SK-N-SH treated with all-trans-retinoic acid at 6 μM for 48 hours (cell line): Measurements from ENCODE around the gene HES4.

Experiments
- ATAC-seq: fragments of 200-7000 bp; cut with Tn5 transposase; 3 replicates; pipeline ENCODE4 v1.9.1; 2020; ENCODE audit warnings: mild to moderate bottlenecking, moderate library complexity
- ARNTL ChIP-seq: fragments of 450-650 bp; formaldehyde crosslinking; IDR thresholded peaks from 2 replicates; pipeline ENCODE4 v1.5.0; 2020; ENCODE audit warnings: low read depth, mild to moderate bottlenecking, moderate library complexity, borderline replicate concordance
- BACH2 ChIP-seq: fragments of 250-450 bp; sonication (Bioruptor Pico); IDR thresholded peaks from 2 replicates; pipeline ENCODE4 v1.9.0; 2021; ENCODE audit warnings: mild to moderate bottlenecking, borderline replicate concordance
- CSDC2 ChIP-seq: fragments of 250-450 bp; sonication (Bioruptor Pico); IDR thresholded peaks from 2 replicates; pipeline ENCODE4 v1.5.0; 2020; ENCODE audit warnings: mild to moderate bottlenecking, moderate library complexity
- ESRRG ChIP-seq: fragments of 250-450 bp; sonication (Bioruptor Pico); IDR thresholded peaks from 2 replicates; pipeline ENCODE4 v1.6.1; 2021; ENCODE audit warnings: mild to moderate bottlenecking
- GLIS3 ChIP-seq: fragments of 250-450 bp; sonication (Bioruptor Pico); IDR thresholded peaks from 2 replicates; pipeline ENCODE4 v1.5.0; 2020; ENCODE audit warnings: mild to moderate bottlenecking, moderate library complexity
- OSR1 ChIP-seq: fragments of 250-450 bp; sonication (Bioruptor Pico); IDR thresholded peaks from 2 replicates; pipeline ENCODE4 v1.8.0; 2022; ENCODE audit warnings: moderate library complexity, mild to moderate bottlenecking, inconsistent platforms
- PPARA ChIP-seq: fragments of 250-450 bp; sonication (Bioruptor Pico); IDR thresholded peaks from 2 replicates; pipeline ENCODE4 v1.5.0; 2020; ENCODE audit warnings: mild to moderate bottlenecking, borderline replicate concordance
- RARB ChIP-seq: fragments of 250-450 bp; sonication (Bioruptor Pico); IDR thresholded peaks from 2 replicates; pipeline ENCODE4 v1.8.0; 2021; ENCODE audit warnings: mild to moderate bottlenecking, moderate library complexity
- SNAI2 ChIP-seq: fragments of 250-450 bp; sonication (Bioruptor Pico); IDR thresholded peaks from 2 replicates; pipeline ENCODE4 v1.5.0; 2020; ENCODE audit warnings: mild to moderate bottlenecking, moderate library complexity
- TCF4 ChIP-seq: fragments of 250-450 bp; sonication (Bioruptor Pico); IDR thresholded peaks from 2 replicates; pipeline ENCODE4 v1.8.0; 2021; ENCODE audit warnings: mild to moderate bottlenecking, moderate library complexity, borderline replicate concordance
- TOX ChIP-seq: fragments of 250-450 bp; sonication (Bioruptor Pico); IDR thresholded peaks from 2 replicates; pipeline ENCODE4 v1.8.0; 2021; ENCODE audit warnings: mild to moderate bottlenecking, moderate library complexity, borderline replicate concordance
- ZC3H10 ChIP-seq: fragments of 250-450 bp; sonication (Bioruptor Pico); IDR thresholded peaks from 2 replicates; pipeline ENCODE4 v1.5.1; 2021; ENCODE audit warnings: mild to moderate bottlenecking, moderate library complexity
- ZFP3 ChIP-seq: fragments of 250-450 bp; sonication (Bioruptor Pico); IDR thresholded peaks from 2 replicates; pipeline ENCODE4 v1.5.0; 2020; ENCODE audit warnings: mild to moderate bottlenecking, moderate library complexity
- ZNF70 ChIP-seq: fragments of 450-650 bp; formaldehyde crosslinking; IDR thresholded peaks from 2 replicates; pipeline ENCODE4 v1.5.0; 2020; ENCODE audit warnings: mild to moderate bottlenecking, moderate library complexity
- ZNF8 ChIP-seq: fragments of 450-650 bp; formaldehyde crosslinking; IDR thresholded peaks from 2 replicates; pipeline ENCODE4 v1.5.0; 2020; ENCODE audit warnings: mild to moderate bottlenecking, moderate library complexity
- TF ChIP-seq, protein P1 (sequence below): fragments of 250-450 bp; sonication (Bioruptor Pico); IDR thresholded peaks from 2 replicates; pipeline ENCODE4 v1.5.0; 2020; ENCODE audit warnings: mild to moderate bottlenecking, moderate library complexity
- TF ChIP-seq, protein P2 (sequence below): fragments of 250-450 bp; sonication (Bioruptor Pico); IDR thresholded peaks from 2 replicates; pipeline ENCODE4 v1.5.1; 2021; ENCODE audit warnings: mild to moderate bottlenecking, moderate library complexity
- TF ChIP-seq, protein P3 (sequence below): fragments of 250-450 bp; sonication (Bioruptor Pico); IDR thresholded peaks from 2 replicates; pipeline ENCODE4 v1.8.0; 2021; ENCODE audit warnings: low read depth, mild to moderate bottlenecking, moderate library complexity, borderline replicate concordance

Gene HES4

DNA sequence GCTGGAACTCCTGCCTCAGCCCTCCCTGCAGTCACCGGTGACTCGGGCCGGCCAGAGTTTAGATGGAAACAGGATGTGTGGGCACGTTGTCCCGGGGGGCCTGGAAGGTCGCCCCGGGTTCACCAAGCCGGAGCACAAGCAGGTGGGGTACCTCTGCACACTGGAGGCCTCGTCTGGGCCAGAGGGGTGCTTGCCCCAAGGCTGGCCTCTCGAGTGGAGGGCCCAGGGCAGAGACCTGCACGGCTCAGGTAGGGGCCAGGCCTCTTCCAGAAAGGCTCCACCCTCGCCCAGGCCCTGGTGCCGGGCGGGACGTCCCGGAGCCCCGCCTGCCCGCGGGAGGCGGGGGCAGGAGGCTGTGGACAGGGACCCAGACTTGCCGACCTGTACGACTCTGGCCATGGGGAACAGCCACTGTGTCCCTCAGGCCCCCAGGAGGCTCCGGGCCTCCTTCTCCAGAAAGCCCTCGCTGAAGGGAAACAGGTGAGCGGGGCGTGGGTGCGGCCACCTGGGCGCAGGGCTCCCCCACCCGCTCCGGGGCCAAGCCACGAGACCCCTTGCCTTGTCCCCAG lies 33.7 kb downstream of the HES4 start, which contains the start of gene PLEKHN1:
Gene PLEKHN1, plus strand, starts transcription at position 348 of the 569 bp plus-strand sequence. Its CDS starts 50 bp downstream, at position 398.
- ATAC-seq, result no peak

DNA sequence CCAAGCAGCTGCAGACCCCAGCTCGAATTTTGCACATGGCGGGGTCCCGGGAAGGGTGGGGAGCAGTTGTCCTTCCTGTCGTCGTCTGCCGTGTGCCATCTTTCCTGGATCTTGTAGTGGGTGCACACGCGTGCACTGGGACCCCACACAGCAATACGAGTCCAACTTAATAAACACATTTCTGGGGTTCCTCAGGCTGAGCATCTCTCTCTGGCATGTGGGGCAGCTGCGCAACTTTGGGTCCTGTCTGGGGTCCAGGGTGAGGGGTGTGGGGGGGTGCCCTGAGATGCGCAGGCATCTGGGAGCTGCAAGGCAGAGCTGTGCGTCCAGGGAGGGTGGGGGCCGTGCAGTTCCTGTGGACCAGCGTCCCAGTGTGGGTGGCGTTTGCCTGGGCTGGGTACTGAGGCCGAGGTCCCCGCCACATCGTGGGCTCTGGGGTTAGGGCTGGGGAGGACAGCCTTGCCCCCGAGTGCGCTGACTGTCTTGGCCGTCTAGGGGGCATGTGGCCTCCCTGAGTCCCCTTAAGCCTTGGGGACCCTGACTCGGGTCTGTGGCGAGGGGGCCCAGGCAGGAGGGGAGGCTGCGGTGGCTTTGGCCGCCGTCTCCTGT lies 34.3 kb downstream of the HES4 start:
- TF ChIP-seq, protein P1, sequence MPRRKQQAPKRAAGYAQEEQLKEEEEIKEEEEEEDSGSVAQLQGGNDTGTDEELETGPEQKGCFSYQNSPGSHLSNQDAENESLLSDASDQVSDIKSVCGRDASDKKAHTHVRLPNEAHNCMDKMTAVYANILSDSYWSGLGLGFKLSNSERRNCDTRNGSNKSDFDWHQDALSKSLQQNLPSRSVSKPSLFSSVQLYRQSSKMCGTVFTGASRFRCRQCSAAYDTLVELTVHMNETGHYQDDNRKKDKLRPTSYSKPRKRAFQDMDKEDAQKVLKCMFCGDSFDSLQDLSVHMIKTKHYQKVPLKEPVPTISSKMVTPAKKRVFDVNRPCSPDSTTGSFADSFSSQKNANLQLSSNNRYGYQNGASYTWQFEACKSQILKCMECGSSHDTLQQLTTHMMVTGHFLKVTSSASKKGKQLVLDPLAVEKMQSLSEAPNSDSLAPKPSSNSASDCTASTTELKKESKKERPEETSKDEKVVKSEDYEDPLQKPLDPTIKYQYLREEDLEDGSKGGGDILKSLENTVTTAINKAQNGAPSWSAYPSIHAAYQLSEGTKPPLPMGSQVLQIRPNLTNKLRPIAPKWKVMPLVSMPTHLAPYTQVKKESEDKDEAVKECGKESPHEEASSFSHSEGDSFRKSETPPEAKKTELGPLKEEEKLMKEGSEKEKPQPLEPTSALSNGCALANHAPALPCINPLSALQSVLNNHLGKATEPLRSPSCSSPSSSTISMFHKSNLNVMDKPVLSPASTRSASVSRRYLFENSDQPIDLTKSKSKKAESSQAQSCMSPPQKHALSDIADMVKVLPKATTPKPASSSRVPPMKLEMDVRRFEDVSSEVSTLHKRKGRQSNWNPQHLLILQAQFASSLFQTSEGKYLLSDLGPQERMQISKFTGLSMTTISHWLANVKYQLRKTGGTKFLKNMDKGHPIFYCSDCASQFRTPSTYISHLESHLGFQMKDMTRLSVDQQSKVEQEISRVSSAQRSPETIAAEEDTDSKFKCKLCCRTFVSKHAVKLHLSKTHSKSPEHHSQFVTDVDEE, result no peak
- TF ChIP-seq BACH2 (CRISPR knock-in tag) (no peak), OSR1 (CRISPR knock-in tag) (no peak), SNAI2 (CRISPR knock-in tag) (no peak)
- TF ChIP-seq, all 23 proteins: peak for 0
- no peak for ATAC-seq

More for the DNA sequence above, 33.7 kb downstream of the HES4 start, which contains the start of gene PLEKHN1:
- TF ChIP-seq ZFP3 (no peak), ESRRG (CRISPR knock-in tag) (no peak), ZNF70 (no peak), RARB (CRISPR knock-in tag) (no peak), TOX (CRISPR knock-in tag) (no peak), ARNTL (CRISPR knock-in tag) (no peak), SNAI2 (CRISPR knock-in tag) (no peak), TCF4 (CRISPR knock-in tag) (no peak), ZNF8 (CRISPR knock-in tag) (no peak), OSR1 (CRISPR knock-in tag) (no peak), CSDC2 (no peak), BACH2 (CRISPR knock-in tag) (no peak), PPARA (CRISPR knock-in tag) (no peak), GLIS3 (CRISPR knock-in tag) (no peak), ZC3H10 (no peak)
- TF ChIP-seq, protein P2, sequence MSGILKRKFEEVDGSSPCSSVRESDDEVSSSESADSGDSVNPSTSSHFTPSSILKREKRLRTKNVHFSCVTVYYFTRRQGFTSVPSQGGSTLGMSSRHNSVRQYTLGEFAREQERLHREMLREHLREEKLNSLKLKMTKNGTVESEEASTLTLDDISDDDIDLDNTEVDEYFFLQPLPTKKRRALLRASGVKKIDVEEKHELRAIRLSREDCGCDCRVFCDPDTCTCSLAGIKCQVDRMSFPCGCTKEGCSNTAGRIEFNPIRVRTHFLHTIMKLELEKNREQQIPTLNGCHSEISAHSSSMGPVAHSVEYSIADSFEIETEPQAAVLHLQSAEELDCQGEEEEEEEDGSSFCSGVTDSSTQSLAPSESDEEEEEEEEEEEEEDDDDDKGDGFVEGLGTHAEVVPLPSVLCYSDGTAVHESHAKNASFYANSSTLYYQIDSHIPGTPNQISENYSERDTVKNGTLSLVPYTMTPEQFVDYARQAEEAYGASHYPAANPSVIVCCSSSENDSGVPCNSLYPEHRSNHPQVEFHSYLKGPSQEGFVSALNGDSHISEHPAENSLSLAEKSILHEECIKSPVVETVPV, result no peak
- TF ChIP-seq, protein P3, sequence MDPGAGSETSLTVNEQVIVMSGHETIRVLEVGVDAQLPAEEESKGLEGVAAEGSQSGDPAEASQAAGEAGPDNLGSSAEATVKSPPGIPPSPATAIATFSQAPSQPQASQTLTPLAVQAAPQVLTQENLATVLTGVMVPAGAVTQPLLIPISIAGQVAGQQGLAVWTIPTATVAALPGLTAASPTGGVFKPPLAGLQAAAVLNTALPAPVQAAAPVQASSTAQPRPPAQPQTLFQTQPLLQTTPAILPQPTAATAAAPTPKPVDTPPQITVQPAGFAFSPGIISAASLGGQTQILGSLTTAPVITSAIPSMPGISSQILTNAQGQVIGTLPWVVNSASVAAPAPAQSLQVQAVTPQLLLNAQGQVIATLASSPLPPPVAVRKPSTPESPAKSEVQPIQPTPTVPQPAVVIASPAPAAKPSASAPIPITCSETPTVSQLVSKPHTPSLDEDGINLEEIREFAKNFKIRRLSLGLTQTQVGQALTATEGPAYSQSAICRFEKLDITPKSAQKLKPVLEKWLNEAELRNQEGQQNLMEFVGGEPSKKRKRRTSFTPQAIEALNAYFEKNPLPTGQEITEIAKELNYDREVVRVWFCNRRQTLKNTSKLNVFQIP (CRISPR knock-in tag), result no peak
- TF ChIP-seq, protein P1, result no peak
- TF ChIP-seq, all 23 proteins: peak for 0

DNA sequence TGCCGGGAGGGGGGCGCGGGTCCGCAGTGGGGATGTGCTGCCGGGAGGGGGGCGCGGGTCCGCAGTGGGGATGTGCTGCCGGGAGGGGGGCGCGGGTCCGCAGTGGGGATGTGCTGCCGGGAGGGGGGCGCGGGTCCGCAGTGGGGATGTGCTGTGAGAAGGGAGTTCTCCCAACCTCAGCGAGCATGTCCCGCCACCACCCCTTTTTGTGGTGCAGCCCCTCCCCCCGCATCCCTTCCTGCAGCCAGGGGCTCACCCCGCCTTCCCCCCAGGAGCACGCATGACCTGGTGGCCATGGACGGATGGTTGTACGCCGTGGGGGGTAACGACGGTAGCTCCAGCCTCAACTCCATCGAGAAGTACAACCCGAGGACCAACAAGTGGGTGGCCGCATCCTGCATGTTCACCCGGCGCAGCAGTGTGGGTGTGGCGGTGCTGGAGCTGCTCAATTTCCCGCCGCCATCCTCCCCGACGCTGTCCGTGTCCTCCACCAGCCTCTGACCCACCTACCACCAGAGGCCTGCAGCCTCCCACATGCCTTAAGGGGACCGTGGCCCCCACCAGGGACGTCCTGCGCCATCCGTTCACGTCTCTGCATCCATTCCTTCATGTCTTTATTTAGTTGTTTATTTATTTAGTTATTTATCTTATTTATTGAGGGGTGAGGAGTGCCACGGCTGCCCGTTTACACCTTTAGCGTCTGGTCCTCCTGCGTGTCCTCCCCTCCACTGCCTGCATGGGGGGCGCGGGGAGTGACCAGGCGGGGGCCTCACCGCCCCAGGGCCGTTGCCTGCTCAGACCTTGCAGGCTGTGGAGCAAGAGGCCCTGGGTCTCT lies 35.0 kb downstream of the HES4 start:
- ATAC-seq, result no peak
- TF ChIP-seq OSR1 (CRISPR knock-in tag) (no peak), ZFP3 (no peak), ZNF70 (no peak), RARB (CRISPR knock-in tag) (no peak), BACH2 (CRISPR knock-in tag) (no peak)
